Posterior cingulate gyrus (tissue), 11 donors: ENCODE data around the gene MFNG.

ENCODE experiments used
- DNase-seq, 10 donors: peaks; one replicate each; pipeline versions ENCODE4 v3.0.0 to v3.0.0-alpha.2; 2020 to 2021; ENCODE audit warnings: mixed read lengths in 3 of 10
- intact Hi-C: fragments of 100-400 bp; cut with DNase I; formaldehyde crosslinking; loops from one replicate; pipeline ENCODE4 v1.15.1; 2023

MFNG gene

GRCh38 chr22:37515901-37516300 lies 29.7 kb upstream of the MFNG start:
- peak in 1 of 10 donors; percentile 78 for DNase-seq
- intact Hi-C loops = no loop called here

- intact Hi-C loops = no loop called here
- DNase-seq = peak in 1 of 10 donors; percentile 66
Measured at GRCh38 chr22:37514526-37515051, 28.4 kb upstream of the MFNG start.

GRCh38 chr22:37511395-37512104 lies 25.4 kb upstream of the MFNG start:
- intact Hi-C loops = no loop called here
- no peak for DNase-seq

GRCh38 chr22:37510091-37510490 lies 23.9 kb upstream of the MFNG start:
- intact Hi-C loops = no loop called here
- DNase-seq = no peak

- DNase-seq = no peak
- intact Hi-C loops = no loop called here
Measured at GRCh38 chr22:37509059-37509860, 23.1 kb upstream of the MFNG start.

GRCh38 chr22:37508431-37508992 lies 22.3 kb upstream of the MFNG start:
- peak in 1 of 10 donors; percentile 62 for DNase-seq
- intact Hi-C loops = no loop called here

- peak in 1 of 10 donors; percentile 54 for DNase-seq
- intact Hi-C loops = no loop called here
Measured at GRCh38 chr22:37507731-37508130, 21.5 kb upstream of the MFNG start.

- intact Hi-C loops = no loop called here
- DNase-seq = peak in 1 of 10 donors; percentile 82
Measured at GRCh38 chr22:37505989-37506388, 19.8 kb upstream of the MFNG start.

- intact Hi-C loops = no loop called here
- DNase-seq = no peak
Measured at GRCh38 chr22:37505565-37505964, 19.4 kb upstream of the MFNG start.

GRCh38 chr22:37504964-37505363 lies 18.8 kb upstream of the MFNG start:
- DNase-seq = peak in 1 of 10 donors; percentile 62

GRCh38 chr22:37503850-37504249 lies 17.7 kb upstream of the MFNG start:
- no peak for DNase-seq
- intact Hi-C loops = no loop called here

More at GRCh38 chr22:37504964-37505363, 18.8 kb upstream of the MFNG start:
- intact Hi-C loops = no loop called here

GRCh38 chr22:37503183-37503683 lies 17.0 kb upstream of the MFNG start:
- no peak for DNase-seq
- intact Hi-C loops = no loop called here

- peak in 1 of 10 donors; percentile 70 for DNase-seq
- intact Hi-C loops = no loop called here
Measured at GRCh38 chr22:37502342-37503182, 16.4 kb upstream of the MFNG start.

GRCh38 chr22:37501610-37502341 lies 15.6 kb upstream of the MFNG start:
- DNase-seq = peak in 1 of 10 donors; percentile 62
- intact Hi-C loops = no loop called here

GRCh38 chr22:37500745-37501609 lies 14.8 kb upstream of the MFNG start:
- peak in 1 of 10 donors; percentile 70 for DNase-seq
- intact Hi-C loops = no loop called here

GRCh38 chr22:37499789-37500540 lies 13.8 kb upstream of the MFNG start:
- intact Hi-C loops = no loop called here
- DNase-seq = peak in 1 of 10 donors; percentile 59

GRCh38 chr22:37499027-37499707 lies 13.0 kb upstream of the MFNG start:
- intact Hi-C loops = no loop called here
- DNase-seq = no peak
